SK-N-DZ (cell line): ENCODE data around the gene SYCP2L.
A peak's percentile ranks its signal among the peaks of the same experiment; 100 is the strongest.
"Not testable (repeated sequence)": the region's sequence is repeated elsewhere in the genome, so short reads cannot be mapped to it uniquely, and the experiment has no call there.

Source experiments
- DNase-seq: peaks from one replicate; pipeline ENCODE4 v3.0.0-alpha.2; 2015; ENCODE audit warnings: low spot score

Gene SYCP2L

GRCh38 chr6:10954590-10955010 is 67.7 kb downstream of the SYCP2L start:
- peak; percentile 57 for DNase-seq

- DNase-seq, result no peak
These were observed 69.9 kb downstream of the SYCP2L start for GRCh38 chr6:10956776-10957175.

GRCh38 chr6:10957414-10957886 is 70.6 kb downstream of the SYCP2L start:
- no peak for DNase-seq

GRCh38 chr6:10960171-10960570 is 73.3 kb downstream of the SYCP2L start:
- DNase-seq, result no peak

GRCh38 chr6:10961837-10962236 is 75.0 kb downstream of the SYCP2L start:
- DNase-seq, result no peak

- no peak for DNase-seq
These were observed 75.8 kb downstream of the SYCP2L start for GRCh38 chr6:10962673-10963072.

- DNase-seq, result no peak
These were observed 76.3 kb downstream of the SYCP2L start for GRCh38 chr6:10963113-10963512.

GRCh38 chr6:10964684-10965083 is 77.8 kb downstream of the SYCP2L start:
- DNase-seq, result no peak

GRCh38 chr6:10968776-10969175 is 81.9 kb downstream of the SYCP2L start:
- no peak for DNase-seq

GRCh38 chr6:10970731-10971130 is 83.9 kb downstream of the SYCP2L start:
- no peak for DNase-seq

GRCh38 chr6:10972196-10972595 is 85.3 kb downstream of the SYCP2L start:
- DNase-seq, result no peak

GRCh38 chr6:10976571-10976970 is 89.7 kb downstream of the SYCP2L start:
- DNase-seq, result no peak

GRCh38 chr6:10977231-10977968 is 90.5 kb downstream of the SYCP2L start:
- no peak for DNase-seq

GRCh38 chr6:10979603-10980002 is 92.8 kb downstream of the SYCP2L start:
- no peak for DNase-seq

GRCh38 chr6:10981409-10981808 is 94.6 kb downstream of the SYCP2L start:
- no peak for DNase-seq

GRCh38 chr6:10984959-10985358 is 98.1 kb downstream of the SYCP2L start:
- DNase-seq, result not testable (repeated sequence)

GRCh38 chr6:10989587-10989986 is 102.7 kb downstream of the SYCP2L start:
- no peak for DNase-seq

GRCh38 chr6:10991115-10991514 is 104.3 kb downstream of the SYCP2L start:
- no peak for DNase-seq

GRCh38 chr6:10993896-10994295 is 107.0 kb downstream of the SYCP2L start:
- no peak for DNase-seq

GRCh38 chr6:10995114-10995707 is 108.4 kb downstream of the SYCP2L start:
- DNase-seq, result no peak

GRCh38 chr6:10999994-11000393 is 113.1 kb downstream of the SYCP2L start:
- DNase-seq, result no peak

GRCh38 chr6:11002176-11002575 is 115.3 kb downstream of the SYCP2L start:
- no peak for DNase-seq

GRCh38 chr6:11003297-11003696 is 116.4 kb downstream of the SYCP2L start:
- DNase-seq, result not testable (repeated sequence)
